Right lobe of liver (tissue), 6 donors: ENCODE data around the gene PPP1R10. TPM values are rescaled to one million over a fixed set of nuclear protein-coding genes. Genes with fewer than 3 reads are reported as not detected.
A peak's percentile ranks its signal among the peaks of the same experiment; 100 is the strongest.

ENCODE experiments used
- ATAC-seq, 4 donors: fragments of 200-7000 bp; cut with Tn5 transposase; one replicate each; pipeline ENCODE4 v1.9.1; 2020; ENCODE audit warnings: mild to moderate bottlenecking in 4 of 4, moderate library complexity in 4 of 4
- DNase-seq, 3 donors: peaks; one replicate each; pipeline ENCODE4 v3.0.0-alpha.2; 2020
- H3K27ac ChIP-seq, 3 donors: fragments of 200-600 bp; one replicate each; pipeline ENCODE4 v1.8.0; 2022
- H3K27me3 ChIP-seq, 2 donors: fragments of 200-600 bp; one replicate each; pipeline ENCODE4 v1.8.0; 2022
- H3K36me3 ChIP-seq, 4 donors: fragments of 200-600 bp; sonication (generic) in 1 of 4; one replicate each; pipeline versions ENCODE4 v1.5.1 to v1.8.0; 2017 to 2022; ENCODE audit warnings: control low read depth in 1 of 4
- H3K4me1 ChIP-seq, 4 donors: fragments of 200-600 bp; sonication (generic) in 1 of 4; one replicate each; pipeline versions ENCODE4 v1.5.1 to v1.8.0; 2017 to 2022; ENCODE audit warnings: control low read depth in 1 of 4
- H3K4me3 ChIP-seq, 3 donors: fragments of 200-600 bp; one replicate each; pipeline ENCODE4 v1.8.0; 2022
- H3K9me3 ChIP-seq, 4 donors: fragments of 200-600 bp; sonication (generic) in 1 of 4; one replicate each; pipeline versions ENCODE4 v1.5.1 to v1.8.0; 2017 to 2022; ENCODE audit warnings: control low read depth in 1 of 4
- POLR2A ChIP-seq: fragments of 450-650 bp; IDR thresholded peaks from one replicate; pipeline ENCODE4 v1.6.1; 2017; ENCODE audit warnings: antibody characterized with exemption, mild to moderate bottlenecking
- WGBS: methylation state at CpG from one replicate; pipeline ENCODE4 v1.1.6; 2018; ENCODE audit warnings: low coverage, low lambda C conversion rate; ENCODE audit not compliant: insufficient coverage; ENCODE audit errors: missing lambda C conversion rate; 5-methylcytosine and 5-hydroxymethylcytosine counted together
- intact Hi-C, 2 donors: fragments of 100-400 bp; cut with DNase I; formaldehyde crosslinking; loops; one replicate each; pipeline versions ENCODE4 v1.11.2 to v1.14.1; 2022
- total RNA-seq, 6 experiments: library from RNA; depleted of rRNA in 2 of 6; stranded (reverse); fragments of >200 nt in 2 of 6; fragmentation: NEBNext Ultra II Directional in 3 of 6; extraction: Animal tissue kit (Norgen Biotek cat#: 25700) in 3 of 6; gene quantifications; one replicate each; pipeline versions ENCODE4 v1.1.0 to v1.2.4, GENCODE V29; 2016 to 2023
- TF ChIP-seq, protein P1 (sequence below), 4 donors: fragments of 200-600 bp in 3 of 4; fragments of 450-650 bp in 1 of 4; IDR thresholded peaks; one replicate each; pipeline versions ENCODE4 v1.5.1 to v1.8.0; 2016 to 2022; ENCODE audit warnings: antibody characterized with exemption in 4 of 4, mild to moderate bottlenecking in 2 of 4
- donor health status: DM: no; HTN: yes; CAD: no.
- donor health status: DM: no; HTN: no; CAD: no.
- donor health status: DM: no; HTN: no; CAD: no.
- donor health status: DM: no; HTN: yes; CAD: no.
- donor health status: DM: no; HTN: yes; CAD: no.

The PPP1R10 gene
- total RNA-seq, 6 experiments from 2014 or later: 19.0 to 45.1 (median 32.4) TPM

DNA sequence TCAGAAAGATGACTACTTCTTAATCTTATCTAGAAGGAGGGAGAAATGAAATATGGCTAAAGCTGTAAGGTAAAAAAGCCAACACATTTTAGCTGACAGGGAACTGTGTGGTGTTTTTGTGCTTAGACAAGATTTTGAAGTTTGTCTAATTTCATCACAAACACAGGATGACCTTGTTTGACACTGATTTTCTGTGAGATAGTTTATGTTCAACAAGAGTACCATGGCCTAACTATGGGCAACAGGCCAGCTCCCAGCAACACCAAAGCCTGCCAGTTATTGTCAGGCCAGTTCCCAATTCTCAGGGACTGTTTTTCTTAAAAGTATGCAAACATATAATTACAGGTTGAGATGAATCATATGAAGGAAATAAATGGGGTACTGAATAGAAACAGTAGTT is 51.3 kb downstream of the PPP1R10 start:
- DNase-seq (peak; percentile 77 to 86 (median 82)), ATAC-seq (peak; percentile 69 to 77 (median 72))
- TF ChIP-seq, protein P1, sequence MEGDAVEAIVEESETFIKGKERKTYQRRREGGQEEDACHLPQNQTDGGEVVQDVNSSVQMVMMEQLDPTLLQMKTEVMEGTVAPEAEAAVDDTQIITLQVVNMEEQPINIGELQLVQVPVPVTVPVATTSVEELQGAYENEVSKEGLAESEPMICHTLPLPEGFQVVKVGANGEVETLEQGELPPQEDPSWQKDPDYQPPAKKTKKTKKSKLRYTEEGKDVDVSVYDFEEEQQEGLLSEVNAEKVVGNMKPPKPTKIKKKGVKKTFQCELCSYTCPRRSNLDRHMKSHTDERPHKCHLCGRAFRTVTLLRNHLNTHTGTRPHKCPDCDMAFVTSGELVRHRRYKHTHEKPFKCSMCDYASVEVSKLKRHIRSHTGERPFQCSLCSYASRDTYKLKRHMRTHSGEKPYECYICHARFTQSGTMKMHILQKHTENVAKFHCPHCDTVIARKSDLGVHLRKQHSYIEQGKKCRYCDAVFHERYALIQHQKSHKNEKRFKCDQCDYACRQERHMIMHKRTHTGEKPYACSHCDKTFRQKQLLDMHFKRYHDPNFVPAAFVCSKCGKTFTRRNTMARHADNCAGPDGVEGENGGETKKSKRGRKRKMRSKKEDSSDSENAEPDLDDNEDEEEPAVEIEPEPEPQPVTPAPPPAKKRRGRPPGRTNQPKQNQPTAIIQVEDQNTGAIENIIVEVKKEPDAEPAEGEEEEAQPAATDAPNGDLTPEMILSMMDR (IDR thresholded peaks at IDR 0.05): no peak
- no peak for TF ChIP-seq POLR2A
- Histone ChIP-seq H3K36me3 (no peaks in the 10 kb centered on the region), H3K4me1 (peaks cover 0 to 62% (median 27%) of the 10 kb centered on the region in 4 donors), H3K4me3 (no peak overlapping the region), H3K27ac (peak overlapping the region in 2 of 3 donors; percentile 80 to 88), H3K27me3 (no peaks in the 10 kb centered on the region), H3K9me3 (no peaks in the 10 kb centered on the region)
- intact Hi-C loops: no loop called here

DNA sequence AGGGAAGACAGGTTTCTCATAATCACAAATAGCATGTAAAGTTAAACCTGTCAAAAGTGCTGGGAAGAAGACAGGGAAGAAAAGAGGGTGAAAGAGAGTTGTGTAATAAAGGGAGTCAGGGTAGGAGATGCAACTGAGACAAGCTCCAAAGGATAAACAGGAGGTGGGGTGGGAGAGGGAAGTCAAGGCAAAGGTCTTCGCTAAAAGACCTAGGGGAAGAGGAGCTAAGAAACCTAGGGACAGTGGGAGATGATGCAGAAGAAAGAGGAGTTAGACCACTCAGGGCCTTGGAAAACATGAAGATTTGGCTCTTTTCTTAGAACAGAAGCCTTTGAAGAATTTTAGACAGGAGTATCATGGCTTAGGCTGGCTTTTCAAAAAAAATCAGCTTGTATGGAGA is 52.9 kb downstream of the PPP1R10 start:
- H3K27ac ChIP-seq: peak overlapping the region in 1 of 3 donors; percentile 67
- peaks cover 0 to 51% (median 23%) of the 10 kb centered on the region in 4 donors for H3K4me1 ChIP-seq
- 92% methylated on average over 1 of the region's 1 CpG for WGBS
- no peak for ATAC-seq
- intact Hi-C loops: no loop called here
- no peaks in the 10 kb centered on the region for H3K27me3 ChIP-seq
- no peaks in the 10 kb centered on the region for H3K9me3 ChIP-seq
- TF ChIP-seq, protein P1 (IDR thresholded peaks at IDR 0.05): no peak
- no peak for DNase-seq
- no peak overlapping the region for H3K4me3 ChIP-seq
- H3K36me3 ChIP-seq: no peaks in the 10 kb centered on the region

DNA sequence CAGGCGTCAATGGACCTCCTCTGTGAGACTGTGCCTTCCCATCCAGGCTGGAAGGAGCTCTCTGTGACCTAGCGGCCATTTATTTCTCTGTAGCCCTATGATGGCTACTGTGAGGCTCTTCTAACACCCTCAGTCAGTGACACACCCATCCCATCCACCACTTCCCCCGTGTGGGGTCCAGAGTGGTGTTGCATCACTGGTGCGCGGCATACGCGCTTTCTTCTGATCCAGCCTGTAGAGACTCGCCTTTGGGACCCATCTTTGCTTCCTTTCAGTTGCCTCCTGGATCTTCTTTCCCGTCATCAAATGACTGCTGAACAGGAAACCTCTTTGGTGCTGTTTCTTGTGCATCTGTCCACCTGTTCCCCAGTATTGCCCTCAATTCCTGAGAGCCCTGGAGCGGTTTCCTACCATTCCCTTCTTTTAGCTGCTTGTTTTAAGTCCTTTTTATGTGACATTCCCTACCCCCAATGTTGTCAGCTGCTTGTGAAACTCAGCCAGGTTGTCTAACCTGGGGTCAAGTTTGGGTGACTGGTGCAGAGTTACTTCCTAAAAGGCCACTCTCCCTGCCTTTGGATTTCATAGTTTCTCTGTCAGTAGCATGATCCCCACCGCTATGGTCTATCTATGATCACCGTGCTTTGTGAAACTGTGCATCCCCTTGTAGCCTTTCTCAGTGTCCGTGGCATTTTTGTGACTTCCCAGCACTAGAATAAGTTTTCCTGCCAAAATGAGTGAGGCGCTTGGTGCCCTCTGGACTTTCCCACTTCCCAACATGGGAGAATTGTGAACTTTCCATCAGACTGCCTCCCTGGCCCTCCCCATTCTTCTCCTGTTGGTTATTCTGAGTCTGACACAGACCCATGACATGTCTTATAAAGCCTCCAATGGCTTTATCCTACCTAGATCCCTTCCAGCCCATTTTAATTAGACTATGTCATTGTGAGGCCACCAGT is 54.3 kb downstream of the PPP1R10 start:
- H3K27ac ChIP-seq: peak overlapping the region in 2 of 3 donors; percentile 5 to 67
- H3K27me3 ChIP-seq: no peaks in the 10 kb centered on the region
- intact Hi-C loops: no loop called here
- DNase-seq (no peak), ATAC-seq (peak; percentile 64 to 76 (median 68))
- H3K4me3 ChIP-seq: no peak overlapping the region
- no peak for TF ChIP-seq POLR2A
- TF ChIP-seq, protein P1 (IDR thresholded peaks at IDR 0.05): no peak
- whole genome bisulfite sequencing: 63% methylated on average over 14 of the region's 14 CpGs
- H3K36me3 ChIP-seq: no peaks in the 10 kb centered on the region
- H3K9me3 ChIP-seq: no peaks in the 10 kb centered on the region
- peaks cover 0 to 51% (median 25%) of the 10 kb centered on the region in 4 donors for H3K4me1 ChIP-seq

DNA sequence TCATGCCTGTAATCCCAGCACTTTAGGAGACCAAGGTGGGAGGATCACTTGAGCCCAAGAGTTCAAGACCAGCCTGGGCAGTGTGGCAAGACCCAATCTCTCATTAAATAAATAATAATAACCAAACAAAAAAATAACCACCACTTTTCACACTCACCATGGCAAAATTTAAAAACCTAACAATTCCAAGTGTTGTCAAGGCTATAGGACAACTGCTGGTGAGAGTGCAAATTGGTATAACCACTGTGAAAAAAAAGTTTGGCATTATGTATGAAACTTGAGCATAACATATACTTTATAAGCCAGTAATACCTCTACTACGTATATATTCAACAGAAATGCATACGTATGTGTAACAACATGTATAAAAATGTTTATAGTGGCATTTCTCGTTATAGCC is 56.1 kb downstream of the PPP1R10 start:
- intact Hi-C loops: no loop called here
- no peak for ATAC-seq
- peaks cover 0 to 47% (median 23%) of the 10 kb centered on the region in 4 donors for H3K4me1 ChIP-seq
- no peak for DNase-seq
- no peak overlapping the region for H3K4me3 ChIP-seq
- no peak overlapping the region for H3K27ac ChIP-seq
- no peaks in the 10 kb centered on the region for H3K36me3 ChIP-seq
- no peaks in the 10 kb centered on the region for H3K27me3 ChIP-seq
- no peaks in the 10 kb centered on the region for H3K9me3 ChIP-seq
- TF ChIP-seq, protein P1 (IDR thresholded peaks at IDR 0.05): no peak
- TF ChIP-seq POLR2A: no peak
- 94% methylated on average over 3 of the region's 3 CpGs for WGBS
